HFFc6 (cell line): ENCODE data around the gene DESI1. TPM values are rescaled to one million over a fixed set of nuclear protein-coding genes. Genes with fewer than 3 reads are reported as not detected.

Experiments used
- DNase-seq: peaks from one replicate; pipeline ENCODE4 v3.0.0-alpha.2; 2018
- H3K27ac Mint-ChIP-seq: 2 replicates; pipeline ENCODE4 v1.8.0; 2020; ENCODE audit warnings: mild to moderate bottlenecking, mixed read lengths
- H3K27me3 Mint-ChIP-seq: 2 replicates; pipeline ENCODE4 v1.8.0; 2021; ENCODE audit warnings: mild to moderate bottlenecking, moderate library complexity, mixed read lengths; ENCODE audit not compliant: insufficient read depth
- H3K36me3 Mint-ChIP-seq: 2 replicates; pipeline ENCODE4 v1.8.0; 2021; ENCODE audit warnings: low read depth, mixed read lengths
- H3K4me1 Mint-ChIP-seq: 2 replicates; pipeline ENCODE4 v1.8.0; 2020; ENCODE audit warnings: low read depth, mixed read lengths
- H3K4me3 Mint-ChIP-seq: 2 replicates; pipeline ENCODE4 v1.8.0; 2020; ENCODE audit warnings: mild to moderate bottlenecking, moderate library complexity, mixed read lengths
- H3K9me3 Mint-ChIP-seq: 2 replicates; pipeline ENCODE4 v1.8.0; 2020; ENCODE audit warnings: mild to moderate bottlenecking, mixed read lengths
- CTCF ChIP-seq: fragments of 200-600 bp; sonication (generic); IDR thresholded peaks from 2 replicates; pipeline ENCODE4 v1.5.0; 2021; ENCODE audit warnings: antibody characterized with exemption, mild to moderate bottlenecking
- total RNA-seq, 6 experiments: library from RNA; stranded (reverse); fragmentation: NEBNext Ultra II Directional; extraction: Animal tissue kit (Norgen Biotek cat#: 25700); gene quantifications; 2 replicates in 1 of 6; 3 replicates in 5 of 6; pipeline ENCODE4 v1.2.3, GENCODE V29; 2021

The DESI1 gene
- total RNA-seq, 6 experiments from 2014 or later = 41.4 to 53.3 (median 46.1) TPM

GRCh38 chr22:41661713-41662112, 40.9 kb upstream of the DESI1 start:
- H3K27ac Mint-ChIP-seq = no peak overlapping the region; the same call in 1 of the 2 replicates
- peaks cover 28% of the 10 kb centered on the region for H3K36me3 Mint-ChIP-seq
- TF ChIP-seq CTCF = no peak
- H3K27me3 Mint-ChIP-seq = peaks cover 3% of the 10 kb centered on the region
- no peak for DNase-seq
- no peak overlapping the region for H3K4me3 Mint-ChIP-seq
- no peaks in the 10 kb centered on the region for H3K9me3 Mint-ChIP-seq
- peaks cover 32% of the 10 kb centered on the region for H3K4me1 Mint-ChIP-seq

GRCh38 chr22:41661088-41661487, 40.2 kb upstream of the DESI1 start:
- 0 out of 2 replicates have a peak overlapping the region, but pooled peaks have one; percentile 22 for H3K27ac Mint-ChIP-seq
- no peak for TF ChIP-seq CTCF
- H3K4me3 Mint-ChIP-seq = no peak overlapping the region
- H3K4me1 Mint-ChIP-seq = peaks cover 29% of the 10 kb centered on the region
- H3K27me3 Mint-ChIP-seq = peaks cover 3% of the 10 kb centered on the region
- no peaks in the 10 kb centered on the region for H3K9me3 Mint-ChIP-seq
- DNase-seq = no peak
- H3K36me3 Mint-ChIP-seq = peaks cover 28% of the 10 kb centered on the region

GRCh38 chr22:41660416-41660815, 39.6 kb upstream of the DESI1 start:
- peaks cover 28% of the 10 kb centered on the region for H3K36me3 Mint-ChIP-seq

GRCh38 chr22:41659941-41660340, 39.1 kb upstream of the DESI1 start:
- H3K27ac Mint-ChIP-seq = peak overlapping the region; percentile 51; the same call in 1 of the 2 replicates
- H3K9me3 Mint-ChIP-seq = no peaks in the 10 kb centered on the region
- H3K4me3 Mint-ChIP-seq = no peak overlapping the region

More at GRCh38 chr22:41660416-41660815, 39.6 kb upstream of the DESI1 start:
- peak overlapping the region; percentile 51 for H3K27ac Mint-ChIP-seq
- H3K4me1 Mint-ChIP-seq = peaks cover 29% of the 10 kb centered on the region
- no peak overlapping the region for H3K4me3 Mint-ChIP-seq
- H3K27me3 Mint-ChIP-seq = peaks cover 3% of the 10 kb centered on the region
- no peak for TF ChIP-seq CTCF
- DNase-seq = no peak
- H3K9me3 Mint-ChIP-seq = no peaks in the 10 kb centered on the region

GRCh38 chr22:41658869-41659268, 38.0 kb upstream of the DESI1 start:
- Mint-ChIP-seq H3K4me1 (peaks cover 19% of the 10 kb centered on the region), H3K27me3 (no peaks in the 10 kb centered on the region; the same call in 1 of the 2 replicates), H3K36me3 (peaks cover 30% of the 10 kb centered on the region), H3K4me3 (no peak overlapping the region), H3K9me3 (no peaks in the 10 kb centered on the region), H3K27ac (no peak overlapping the region)
- no peak for TF ChIP-seq CTCF
- no peak for DNase-seq

More at GRCh38 chr22:41659941-41660340, 39.1 kb upstream of the DESI1 start:
- TF ChIP-seq CTCF = no peak
- Mint-ChIP-seq H3K36me3 (peaks cover 28% of the 10 kb centered on the region), H3K4me1 (peaks cover 29% of the 10 kb centered on the region), H3K27me3 (peaks cover under 1% of the 10 kb centered on the region)
- DNase-seq = no peak
